Measurements from ENCODE around the gene CHTOP. TPM values are rescaled to one million over a fixed set of nuclear protein-coding genes. Genes with fewer than 3 reads are reported as not detected.

Gene CHTOP
- total RNA-seq, 1 donor from 2014 or later, result 71.6 TPM

- peak; percentile 90 for DNase-seq (ENCODE audit: low read depth)
Observed at GRCh38 chr1:153612755-153613331, 21.0 kb upstream of the CHTOP start, which contains the start of gene S100A16. Gene S100A16 (minus strand): TSS chr1:153613137. CDS start chr1:153608151, 4,986 bp downstream.

GRCh38 chr1:153613406-153613805, 20.5 kb upstream of the CHTOP start:
- peak; percentile 37 for DNase-seq (ENCODE audit: low read depth)

- DNase-seq (ENCODE audit: low read depth), result no peak
Observed at GRCh38 chr1:153614189-153614900, 19.5 kb upstream of the CHTOP start.

- no peak for DNase-seq (ENCODE audit: low read depth)
Observed at GRCh38 chr1:153614906-153615305, 19.0 kb upstream of the CHTOP start.

GRCh38 chr1:153615406-153615805, 18.5 kb upstream of the CHTOP start:
- no peak for DNase-seq (ENCODE audit: low read depth)

- DNase-seq (ENCODE audit: low read depth), result peak; percentile 37
Observed at GRCh38 chr1:153616144-153616916, 17.5 kb upstream of the CHTOP start, which contains the start of gene S100A14. Gene S100A14 (minus strand): TSS chr1:153616325. CDS start chr1:153615858, 467 bp downstream.

- DNase-seq (ENCODE audit: low read depth), result no peak
Observed at GRCh38 chr1:153616917-153617311, 17.0 kb upstream of the CHTOP start.

- DNase-seq (ENCODE audit: low read depth), result no peak
Observed at GRCh38 chr1:153617663-153618062, 16.2 kb upstream of the CHTOP start.

GRCh38 chr1:153619171-153619570, 14.7 kb upstream of the CHTOP start:
- peak; percentile 86 for DNase-seq (ENCODE audit: low read depth)

GRCh38 chr1:153623101-153623500, 10.8 kb upstream of the CHTOP start:
- DNase-seq (ENCODE audit: low read depth), result no peak

- no peak for DNase-seq (ENCODE audit: low read depth)
Observed at GRCh38 chr1:153624965-153625611, 8.8 kb upstream of the CHTOP start.

GRCh38 chr1:153626477-153626903, 7.4 kb upstream of the CHTOP start:
- DNase-seq (ENCODE audit: low read depth), result no peak

- peak; percentile 97 for DNase-seq (ENCODE audit: low read depth)
Observed at GRCh38 chr1:153626904-153627714, 6.8 kb upstream of the CHTOP start, which contains the start of gene S100A13. Gene S100A13 (minus strand): TSS chr1:153627505. CDS start chr1:153626472, 1,033 bp downstream.

GRCh38 chr1:153627715-153628626, 5.9 kb upstream of the CHTOP start, which contains the start of gene S100A1:
Gene S100A1 (plus strand): TSS chr1:153628434. CDS start chr1:153630522, 2,088 bp downstream.
- DNase-seq (ENCODE audit: low read depth), result no peak

GRCh38 chr1:153628638-153629342, 5.1 kb upstream of the CHTOP start:
- no peak for DNase-seq (ENCODE audit: low read depth)

- no peak for DNase-seq (ENCODE audit: low read depth)
Observed at GRCh38 chr1:153629343-153629665, 4.6 kb upstream of the CHTOP start.

- DNase-seq (ENCODE audit: low read depth), result peak; percentile 87
Observed at GRCh38 chr1:153629971-153630370, 3.9 kb upstream of the CHTOP start.

- DNase-seq (ENCODE audit: low read depth), result no peak
Observed at GRCh38 chr1:153630384-153630783, 3.5 kb upstream of the CHTOP start.
